HK-2 (cell line): ENCODE data around the gene EPHA7.

ENCODE experiments used
- DNase-seq: peaks from one replicate; pipeline ENCODE4 v3.0.0-alpha.2; 2018; ENCODE audit not compliant: unreplicated experiment

EPHA7 gene

GRCh38 chr6:93419304-93420162, at the start of gene EPHA7:
Gene EPHA7 (minus strand): TSS chr6:93419559. CDS start chr6:93419341, 218 bp downstream.
- DNase-seq: peak; percentile 97

GRCh38 chr6:93468291-93468690, 48.9 kb upstream of the EPHA7 start:
- no peak for DNase-seq

GRCh38 chr6:93454533-93454932, 35.2 kb upstream of the EPHA7 start:
- no peak for DNase-seq

- DNase-seq: no peak
Measured at GRCh38 chr6:93453956-93454355, 34.6 kb upstream of the EPHA7 start.

GRCh38 chr6:93447874-93448273, 28.5 kb upstream of the EPHA7 start:
- DNase-seq: no peak

- no peak for DNase-seq
Measured at GRCh38 chr6:93437491-93437890, 18.1 kb upstream of the EPHA7 start.

- no peak for DNase-seq
Measured at GRCh38 chr6:93433592-93433991, 14.2 kb upstream of the EPHA7 start.

- no peak for DNase-seq
Measured at GRCh38 chr6:93424303-93425064, 5.1 kb upstream of the EPHA7 start.

GRCh38 chr6:93423542-93423941, 4.2 kb upstream of the EPHA7 start:
- peak; percentile 39 for DNase-seq

- DNase-seq: no peak
Measured at GRCh38 chr6:93420163-93420795, 920 bp upstream of the EPHA7 start.

- peak; percentile 55 for DNase-seq
Measured at GRCh38 chr6:93418408-93419303, 703 bp downstream of the EPHA7 start.

GRCh38 chr6:93418033-93418407, 1.3 kb downstream of the EPHA7 start:
- DNase-seq: no peak

- DNase-seq: peak; percentile 26
Measured at GRCh38 chr6:93417421-93418013, 1.8 kb downstream of the EPHA7 start.

- DNase-seq: peak; percentile 56
Measured at GRCh38 chr6:93416571-93417420, 2.6 kb downstream of the EPHA7 start.

GRCh38 chr6:93413190-93413589, 6.2 kb downstream of the EPHA7 start:
- no peak for DNase-seq

GRCh38 chr6:93412452-93412851, 6.9 kb downstream of the EPHA7 start:
- DNase-seq: no peak

GRCh38 chr6:93407186-93407585, 12.2 kb downstream of the EPHA7 start:
- no peak for DNase-seq

- no peak for DNase-seq
Measured at GRCh38 chr6:93403390-93403789, 16.0 kb downstream of the EPHA7 start.

- no peak for DNase-seq
Measured at GRCh38 chr6:93398723-93399122, 20.6 kb downstream of the EPHA7 start.

- DNase-seq: no peak
Measured at GRCh38 chr6:93394471-93394870, 24.9 kb downstream of the EPHA7 start.
